NCI-H1417 (cell line): Measurements from ENCODE around the gene YAE1.

Source experiments
- DNase-seq, 3 experiments: peaks; one replicate each; lab custom pipeline; 2025; lab: John Stamatoyannopoulos, UW

Gene YAE1

DNA sequence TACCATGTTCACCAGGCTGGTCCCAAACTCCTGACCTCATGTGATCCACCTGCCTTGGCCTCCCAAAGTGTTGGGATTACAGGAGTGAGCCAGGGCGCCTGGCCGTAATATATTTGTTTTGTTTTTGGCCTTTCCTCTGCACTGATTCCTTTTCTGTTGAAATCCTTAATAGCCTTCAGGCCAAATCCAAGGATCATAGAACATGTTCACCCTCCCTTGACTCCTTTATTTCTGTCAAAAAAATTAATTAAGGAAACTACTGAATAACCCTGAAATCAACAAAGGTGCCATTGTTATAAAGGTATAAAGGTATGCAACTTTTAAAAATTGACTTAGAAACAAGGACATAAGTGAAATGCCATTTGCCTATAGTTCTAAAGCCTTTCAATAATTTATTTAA is 41.7 kb downstream of the YAE1 start:
- DNase-seq = no peak

DNA sequence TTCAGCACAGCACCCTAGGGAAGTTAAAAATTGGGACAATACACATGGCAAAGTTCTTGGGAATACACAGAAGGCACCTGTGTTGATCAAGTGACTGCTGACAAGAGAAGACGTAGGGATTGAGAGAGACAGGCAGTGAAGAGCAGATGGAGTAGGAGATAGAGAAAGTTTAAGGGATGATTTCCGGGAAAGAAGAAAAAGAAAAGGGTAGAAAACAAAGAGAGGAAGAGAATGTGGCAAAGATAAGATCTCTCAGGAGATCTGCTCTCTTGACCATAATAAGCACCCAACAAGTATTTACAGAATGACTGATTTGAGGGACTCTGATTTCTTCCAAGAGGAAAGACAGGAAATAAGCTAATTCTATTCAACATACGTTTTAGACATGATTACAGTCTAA is 42.1 kb downstream of the YAE1 start:
- DNase-seq = no peak

DNA sequence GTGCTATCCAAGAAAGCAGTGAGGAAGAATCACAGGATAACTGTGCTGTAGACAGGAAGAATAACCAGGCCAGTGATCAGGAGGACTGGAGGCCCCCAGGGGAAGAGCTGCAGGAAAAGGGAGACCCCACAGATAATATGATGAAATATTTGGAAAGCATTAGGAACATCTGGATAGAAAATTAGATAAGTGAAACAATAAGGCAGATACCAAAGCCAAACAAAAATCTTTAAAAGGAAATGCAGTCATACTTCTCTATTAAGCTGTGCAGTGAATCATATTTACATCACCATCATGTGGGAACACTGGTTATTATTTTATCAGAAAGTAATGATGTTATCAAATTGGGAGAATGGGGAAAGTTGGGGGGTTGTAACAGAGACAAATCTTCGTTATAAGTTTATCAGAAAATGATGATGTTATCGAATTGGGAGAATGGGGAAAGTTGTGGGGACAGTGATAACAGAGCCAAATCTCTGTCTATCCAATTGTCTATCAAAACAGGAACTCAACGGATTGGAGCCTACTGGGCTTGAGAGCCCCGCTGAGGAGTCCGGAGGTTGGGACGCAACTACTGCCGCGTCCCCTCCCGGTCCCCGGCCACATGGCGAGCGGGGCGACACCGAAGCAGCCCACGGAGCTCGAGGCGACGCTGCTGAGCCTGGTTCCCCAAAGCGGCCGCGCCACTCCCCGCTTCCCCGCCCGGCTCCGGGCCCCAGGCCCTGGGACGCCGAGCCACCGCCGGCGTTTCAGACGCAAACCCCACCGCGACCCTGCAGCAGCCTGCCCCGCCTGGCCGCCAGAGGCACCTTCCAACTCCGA is 43.1 kb downstream of the YAE1 start:
- no peak for DNase-seq

DNA sequence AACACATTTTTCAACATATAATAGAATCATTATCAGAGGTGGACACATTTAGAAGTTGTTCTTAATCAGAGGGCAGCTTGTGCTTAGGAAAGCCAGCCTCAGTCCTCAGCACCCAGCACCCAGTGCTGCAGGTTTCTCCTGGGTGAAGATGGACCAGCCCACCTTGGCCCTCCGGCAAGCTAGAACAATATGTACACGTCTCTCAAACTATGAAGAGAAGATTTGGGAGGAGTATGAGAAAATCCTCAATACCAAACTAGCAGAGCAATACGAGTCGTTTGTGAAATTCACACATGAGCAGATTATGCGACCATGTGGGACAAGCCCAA is 43.7 kb downstream of the YAE1 start:
- no peak for DNase-seq

DNA sequence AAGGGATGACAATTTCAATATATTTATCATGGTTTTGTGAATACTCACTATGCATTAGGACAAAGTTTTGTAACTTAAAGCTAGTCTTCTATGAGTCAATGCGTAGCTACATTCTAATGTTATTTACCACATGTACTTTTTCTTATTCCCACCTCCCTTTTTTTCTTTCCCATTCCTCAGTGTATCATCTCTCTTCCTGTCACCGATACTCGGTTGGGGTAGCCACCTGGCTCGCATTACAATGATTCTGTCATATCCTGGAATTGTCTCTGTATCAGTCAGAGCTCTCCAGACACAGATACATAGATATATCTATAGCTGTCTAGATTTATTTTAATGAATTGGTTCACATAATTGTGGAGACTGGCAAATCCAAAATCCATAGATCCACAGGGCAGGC is 47.4 kb downstream of the YAE1 start:
- no peak for DNase-seq

DNA sequence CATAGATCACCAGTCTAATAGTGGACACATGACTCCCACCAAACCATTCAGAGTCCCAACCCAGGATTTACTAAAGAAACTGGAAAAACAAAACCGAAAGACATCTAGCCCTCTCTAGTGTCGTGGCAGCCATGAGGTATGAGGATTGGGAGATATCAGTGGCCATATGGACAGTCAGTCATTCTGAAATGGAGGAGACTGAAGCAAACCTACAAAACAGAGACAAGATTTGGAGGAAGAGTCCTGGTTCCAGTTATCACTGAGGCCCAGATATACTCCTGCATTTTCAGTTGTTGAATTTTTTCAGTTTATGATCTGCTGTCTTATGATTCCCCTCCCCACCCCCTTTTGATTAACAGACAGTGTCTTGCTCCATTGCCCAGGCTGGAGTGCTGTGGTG is 48.1 kb downstream of the YAE1 start:
- no peak for DNase-seq

DNA sequence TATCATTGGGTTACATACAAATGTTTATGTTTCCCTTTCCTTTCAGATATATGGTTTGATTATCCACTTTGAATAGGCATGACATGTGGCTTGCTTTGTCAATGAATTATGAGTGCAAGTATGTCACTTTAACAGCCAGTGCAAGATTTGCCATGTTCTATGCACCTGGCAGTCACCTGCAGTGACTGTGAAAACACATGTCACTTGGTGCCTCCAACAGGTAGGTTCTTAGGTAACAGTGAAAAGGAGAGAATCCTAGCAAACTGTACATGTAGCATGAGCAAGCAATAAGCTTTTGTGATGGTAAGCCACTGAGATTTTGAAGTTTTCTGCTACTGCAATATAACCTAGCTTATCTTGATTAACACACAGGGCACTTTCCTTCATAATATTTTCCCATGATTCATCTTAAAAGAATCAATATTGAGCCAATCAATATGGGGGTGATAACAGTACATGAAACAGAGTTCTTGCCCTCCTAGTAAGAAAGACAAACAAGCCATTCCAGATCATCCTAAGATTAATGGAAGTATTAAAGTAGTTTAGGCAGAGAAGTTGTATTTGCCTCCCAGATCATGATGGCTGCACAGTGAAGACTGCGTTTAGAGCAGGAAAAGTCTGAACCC is 49.3 kb downstream of the YAE1 start:
- DNase-seq = peak in 2 of 3 experiments; percentile 22 to 72

DNA sequence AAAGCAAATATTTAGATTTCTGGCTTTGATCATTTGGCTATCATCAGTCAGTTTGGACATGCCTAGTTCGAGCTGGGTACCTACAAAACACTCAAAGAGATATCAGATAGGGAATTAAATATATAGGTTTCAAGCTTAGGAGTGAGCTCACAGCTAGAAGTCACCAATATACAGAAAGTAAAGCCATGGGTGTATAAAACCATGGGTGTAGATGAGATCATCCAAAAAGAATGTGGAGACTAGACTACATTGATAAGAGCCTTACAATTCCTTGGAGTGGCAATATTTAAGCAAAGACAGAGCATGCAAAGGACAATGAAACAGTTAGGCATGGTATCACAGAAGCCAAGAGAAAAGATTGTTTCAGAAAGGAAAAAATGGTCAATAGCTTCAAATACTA is 49.9 kb downstream of the YAE1 start:
- no peak for DNase-seq

DNA sequence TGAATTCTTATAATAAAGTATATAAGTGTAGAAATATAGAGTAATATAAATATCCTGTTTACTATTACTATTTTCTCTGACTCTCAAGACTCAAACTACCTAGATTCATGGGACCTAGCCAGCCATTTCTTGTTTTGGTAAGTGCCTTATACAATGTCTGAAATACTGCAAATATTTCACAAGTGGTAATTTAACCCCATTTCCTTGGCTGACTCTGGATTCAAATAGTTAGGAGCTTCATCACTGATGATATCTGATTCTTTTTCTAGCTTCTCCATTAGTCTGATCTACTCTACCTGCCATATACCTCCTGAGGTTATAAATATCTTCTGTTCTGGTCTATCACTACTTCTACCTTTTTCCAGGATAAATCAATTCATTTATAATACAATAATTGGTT is 50.8 kb downstream of the YAE1 start:
- no peak for DNase-seq

DNA sequence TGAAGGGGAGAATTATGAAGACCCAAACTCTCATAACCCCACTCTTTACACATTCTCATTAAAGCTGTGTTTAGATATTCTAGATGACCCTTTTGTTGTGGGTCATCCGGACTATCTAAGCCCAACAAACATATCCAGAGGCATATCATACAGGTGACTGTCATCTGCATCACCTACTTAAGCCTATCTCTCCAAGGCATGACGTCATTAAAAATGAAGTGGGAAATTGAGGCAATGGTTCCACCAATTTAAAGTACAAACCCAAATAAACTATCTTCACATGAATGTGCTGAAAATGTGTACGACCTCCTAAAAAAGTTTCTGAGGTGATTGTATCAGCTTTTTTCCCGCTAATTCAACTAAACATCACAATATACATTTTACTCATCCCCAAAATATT is 52.7 kb downstream of the YAE1 start:
- no peak for DNase-seq

DNA sequence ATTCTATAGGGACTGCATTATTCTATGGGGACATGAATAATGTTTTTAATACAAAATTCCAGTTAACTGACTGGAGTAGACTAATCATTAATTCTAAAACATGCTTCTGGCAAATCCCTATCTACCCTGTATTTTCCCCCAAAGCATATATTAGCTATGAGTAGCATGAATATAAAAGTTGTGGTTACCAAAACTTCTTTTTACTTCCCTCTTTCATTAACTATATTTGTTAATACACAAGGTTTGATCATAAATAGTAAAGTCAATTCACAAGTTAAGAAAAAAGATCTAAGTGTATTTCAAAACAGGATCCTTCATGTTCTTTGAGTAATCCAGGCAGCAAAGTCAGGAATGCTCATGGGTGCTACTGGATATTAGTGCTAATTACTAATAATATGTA is 54.3 kb downstream of the YAE1 start:
- no peak for DNase-seq

DNA sequence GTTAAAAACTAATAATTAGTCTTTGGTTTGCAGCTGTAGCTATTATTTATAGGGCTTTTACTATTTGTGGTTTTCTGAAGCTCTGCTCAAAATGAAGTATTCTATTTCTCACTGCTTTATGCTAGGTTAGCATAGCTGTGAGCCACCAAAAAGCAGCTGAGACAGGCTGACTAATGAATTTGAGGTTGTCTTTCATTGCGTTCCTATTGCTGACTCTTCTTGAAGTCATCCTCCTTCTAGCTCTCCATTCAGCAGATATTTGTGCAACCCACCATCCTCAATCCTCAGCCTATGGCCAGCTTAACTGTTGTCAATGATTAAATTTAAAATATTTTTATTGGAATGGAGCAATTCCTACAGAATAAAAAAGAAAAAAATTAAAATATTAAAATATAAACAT is 55.1 kb downstream of the YAE1 start:
- DNase-seq = no peak

DNA sequence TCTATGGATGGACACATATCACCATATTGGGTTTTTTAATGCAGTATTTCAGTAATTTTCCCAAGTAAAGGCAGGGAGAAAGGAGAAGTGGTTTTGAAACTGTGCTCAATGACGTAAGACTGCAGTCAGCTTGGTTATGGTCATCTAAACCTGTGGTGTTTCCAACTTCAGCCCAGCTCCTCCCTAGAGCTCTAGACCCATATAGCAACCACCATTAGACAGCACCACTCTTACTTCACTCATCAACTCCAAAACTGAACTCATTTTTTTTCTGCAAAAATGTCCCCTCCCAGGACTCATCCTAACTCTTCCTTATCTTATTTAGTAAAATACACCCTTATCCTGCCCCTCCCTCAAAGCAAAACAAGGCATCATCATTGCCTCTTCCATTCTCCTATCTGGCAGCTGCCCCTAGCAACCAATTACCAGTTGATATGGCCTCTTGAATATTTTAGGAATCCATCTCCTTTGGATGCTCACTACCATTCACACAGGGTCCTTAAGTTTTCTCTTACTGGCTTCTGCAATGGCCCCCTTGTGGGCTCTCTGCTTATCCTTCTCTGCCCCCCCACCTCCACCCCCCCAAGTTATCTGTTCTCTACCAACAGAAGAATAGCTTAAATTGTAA is 55.7 kb downstream of the YAE1 start:
- DNase-seq = no peak
